GM18951 (cell line): ENCODE results near the gene SIX1.

Experiments
- POLR2A ChIP-seq: IDR thresholded peaks from 4 replicates; pipeline ENCODE4 v1.6.1; 2011; ENCODE audit warnings: mild to moderate bottlenecking; ENCODE audit not compliant: insufficient read length, insufficient read depth; ENCODE audit errors: extremely low read depth
- in situ Hi-C: fragments of 300-500 bp; cut with MboI; formaldehyde crosslinking; loops from one replicate; pipeline ENCODE4 v1.12.0; 2022; ENCODE audit warnings: low sequenced_read_pairs, mixed read lengths, inconsistent platforms; ENCODE audit not compliant: unreplicated experiment

SIX1 gene

DNA sequence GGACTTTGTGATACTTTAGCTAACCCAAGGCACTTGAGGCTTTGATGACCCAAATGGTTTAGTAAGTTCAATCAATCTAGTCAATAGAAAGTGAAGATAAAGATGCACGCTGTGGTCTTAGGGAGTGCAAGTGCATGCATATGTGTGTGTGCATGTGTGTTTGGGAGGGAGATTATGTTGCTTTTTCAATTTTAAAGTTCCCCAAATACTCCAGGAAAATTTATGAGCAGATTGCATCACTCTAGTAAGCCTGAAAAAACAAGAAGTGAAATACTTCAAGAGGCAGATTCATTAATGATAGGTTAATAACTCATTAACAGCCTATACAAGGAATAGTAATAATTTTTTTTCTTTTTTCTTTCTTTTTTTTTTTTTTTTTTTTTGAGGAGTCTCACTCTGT lies 12.4 kb upstream of the SIX1 start:
- no peak for TF ChIP-seq POLR2A
- in situ Hi-C loops, result no loop called here

DNA sequence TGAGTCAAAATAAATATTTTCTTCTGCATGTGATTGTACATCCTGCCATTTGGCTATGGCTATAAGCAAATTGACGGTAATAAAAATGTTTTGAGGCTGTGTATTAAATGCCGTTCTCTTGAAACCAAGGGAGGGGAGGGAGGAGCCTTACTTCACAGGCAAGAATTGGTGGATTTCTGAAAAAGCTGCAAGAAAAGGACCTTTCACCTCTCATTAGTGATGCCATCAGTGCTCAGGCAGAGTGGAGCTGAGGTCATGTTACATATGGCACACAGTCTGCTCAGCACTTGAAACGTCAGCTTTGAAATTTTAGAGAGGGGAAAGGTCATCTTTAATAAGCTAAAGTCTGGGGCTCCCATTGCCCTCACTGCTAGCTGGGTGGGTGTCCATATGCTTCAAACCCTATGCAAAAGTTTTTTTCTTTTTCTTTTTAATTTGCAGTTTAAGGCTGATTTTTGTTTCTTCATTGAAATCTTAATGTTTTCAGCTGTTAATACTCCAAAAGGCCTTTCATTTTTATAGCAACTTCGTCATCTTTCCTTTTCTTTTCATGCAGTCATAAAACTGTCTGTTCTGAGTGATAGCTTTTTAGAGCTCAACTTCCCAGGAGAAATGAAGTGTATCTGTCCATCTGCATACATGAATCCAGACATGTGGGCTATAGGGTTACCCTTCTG lies 9.8 kb upstream of the SIX1 start:
- no peak for TF ChIP-seq POLR2A
- in situ Hi-C loops, result no loop called here

DNA sequence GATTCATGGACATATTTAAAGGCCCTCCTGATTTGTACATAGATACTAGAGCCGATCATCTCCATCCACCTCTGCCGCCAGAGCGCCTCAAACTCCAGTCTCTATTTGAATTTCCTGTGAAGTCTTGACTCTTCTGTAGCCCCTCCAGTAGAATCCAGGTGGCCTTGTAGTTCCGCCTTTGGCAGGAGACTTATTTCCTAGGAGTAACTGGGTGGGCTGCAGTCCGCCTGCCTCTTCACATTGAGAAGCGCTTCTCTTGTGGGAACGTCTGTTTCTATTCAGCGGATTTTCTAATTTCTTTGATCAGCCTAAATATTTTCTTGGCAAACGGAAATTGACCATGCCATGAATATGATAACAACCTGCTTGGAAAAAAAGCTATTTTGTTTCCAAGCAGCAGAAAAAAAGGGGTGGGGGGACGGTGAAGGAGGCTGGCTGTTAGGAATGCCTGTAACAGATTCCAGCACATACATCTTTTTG lies 9.0 kb upstream of the SIX1 start:
- in situ Hi-C loops, result no loop called here
- TF ChIP-seq POLR2A, result no peak

DNA sequence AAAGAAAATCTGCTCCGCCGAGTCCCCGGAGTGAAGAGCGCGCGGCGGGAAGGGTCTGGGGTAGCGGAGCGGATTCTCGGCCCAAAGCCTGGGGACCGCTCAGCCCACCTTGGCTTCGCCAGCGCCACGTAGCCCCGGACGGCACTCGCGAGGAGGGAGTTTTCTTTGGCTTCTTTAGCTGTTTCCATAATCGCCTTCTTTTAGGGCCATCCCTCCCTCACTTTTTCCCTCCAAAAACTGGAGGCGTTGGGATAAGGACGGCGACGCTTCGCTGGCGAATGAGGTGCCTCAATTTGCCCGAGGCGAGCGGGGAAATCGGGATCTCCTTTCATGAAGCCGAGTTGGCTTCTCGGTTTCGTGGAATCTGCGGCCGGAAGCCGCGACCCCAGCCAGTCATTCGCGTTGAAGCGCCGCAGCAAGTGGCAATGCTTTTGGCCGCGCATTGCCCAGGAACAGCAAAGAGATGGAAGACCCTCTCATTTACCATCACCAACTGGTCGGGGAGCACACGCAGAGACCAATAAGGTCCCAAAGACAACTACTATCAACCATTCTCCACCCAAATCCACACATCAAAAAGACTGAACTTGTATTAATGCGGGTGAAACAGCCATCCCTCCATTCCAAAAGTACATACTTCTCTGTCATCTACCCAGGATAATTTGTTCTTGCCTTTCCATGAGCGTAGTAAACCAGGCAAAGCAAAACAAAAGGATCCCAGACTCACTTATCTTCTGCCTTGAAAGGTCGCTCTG lies 8.4 kb upstream of the SIX1 start:
- no peak for TF ChIP-seq POLR2A
- in situ Hi-C loops, result no loop called here

DNA sequence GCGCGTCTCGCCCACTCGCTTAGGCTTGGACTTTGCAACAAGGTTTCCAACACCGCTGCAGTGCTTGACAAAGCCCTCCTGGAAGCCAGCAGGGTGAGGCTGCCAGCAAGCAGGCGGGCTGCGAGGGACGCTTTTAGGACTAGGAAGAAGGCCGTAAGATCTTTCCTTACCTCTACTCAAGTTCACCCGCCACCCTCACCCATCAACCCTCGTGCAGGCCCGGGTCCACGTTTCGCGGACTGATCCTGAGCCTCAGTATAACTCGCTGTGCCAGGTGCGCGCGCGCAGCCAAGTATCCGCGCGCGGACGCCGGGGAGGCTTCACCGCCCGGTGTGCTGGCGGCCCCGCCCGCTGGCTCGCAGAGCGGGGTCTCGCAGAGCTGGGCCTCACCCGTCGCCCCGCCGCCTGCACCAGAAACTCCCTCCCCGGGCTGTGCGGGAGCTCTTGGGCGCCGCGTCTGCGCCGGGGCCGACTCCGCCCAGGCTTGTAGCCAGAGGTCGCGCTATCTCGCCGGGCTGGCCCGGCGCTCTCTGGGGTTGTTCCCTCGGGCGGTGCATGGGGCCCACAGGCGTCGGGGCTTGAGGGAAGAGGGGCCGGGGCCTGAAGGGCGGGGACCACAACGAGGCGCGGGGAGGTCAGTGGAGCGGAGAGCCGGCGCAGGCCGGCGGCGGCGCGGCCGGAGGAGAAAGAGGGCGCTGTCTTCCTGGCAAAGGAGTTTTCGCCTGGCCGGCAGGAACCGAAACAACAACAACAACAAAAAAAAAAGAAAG lies 7.6 kb upstream of the SIX1 start:
- TF ChIP-seq POLR2A, result no peak
- in situ Hi-C loops, result no loop called here

- TF ChIP-seq POLR2A, result no peak
- in situ Hi-C loops, result no loop called here
Observed at GRCh38 chr14:60655898-60656685, 6.8 kb upstream of the SIX1 start.

- no peak for TF ChIP-seq POLR2A
- in situ Hi-C loops, result no loop called here
Observed at GRCh38 chr14:60655119-60655897, 6.0 kb upstream of the SIX1 start.

DNA sequence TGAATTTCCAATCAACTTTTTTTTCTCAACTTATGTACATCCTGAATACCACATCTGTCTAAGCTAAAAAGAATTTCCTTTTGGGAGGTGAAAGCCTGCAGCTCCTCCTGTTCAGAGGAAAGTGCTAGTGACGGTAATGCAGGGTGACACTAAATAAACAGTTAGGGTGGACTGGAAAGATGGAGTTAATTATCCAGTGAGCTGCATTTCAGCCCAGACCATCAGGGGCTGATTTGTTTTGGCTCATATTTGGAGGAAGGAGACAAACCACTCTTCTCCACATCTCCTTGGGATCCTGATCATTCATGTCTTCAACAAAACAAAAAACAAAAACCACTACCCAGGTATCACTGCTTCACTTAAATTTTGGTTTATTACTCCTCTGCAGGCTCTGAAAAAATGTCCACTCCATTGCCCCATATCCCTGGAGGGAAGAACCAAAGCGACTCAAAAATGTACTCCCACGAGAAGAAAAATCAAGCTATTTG lies 5.1 kb upstream of the SIX1 start:
- no peak for TF ChIP-seq POLR2A
- in situ Hi-C loops, result no loop called here

DNA sequence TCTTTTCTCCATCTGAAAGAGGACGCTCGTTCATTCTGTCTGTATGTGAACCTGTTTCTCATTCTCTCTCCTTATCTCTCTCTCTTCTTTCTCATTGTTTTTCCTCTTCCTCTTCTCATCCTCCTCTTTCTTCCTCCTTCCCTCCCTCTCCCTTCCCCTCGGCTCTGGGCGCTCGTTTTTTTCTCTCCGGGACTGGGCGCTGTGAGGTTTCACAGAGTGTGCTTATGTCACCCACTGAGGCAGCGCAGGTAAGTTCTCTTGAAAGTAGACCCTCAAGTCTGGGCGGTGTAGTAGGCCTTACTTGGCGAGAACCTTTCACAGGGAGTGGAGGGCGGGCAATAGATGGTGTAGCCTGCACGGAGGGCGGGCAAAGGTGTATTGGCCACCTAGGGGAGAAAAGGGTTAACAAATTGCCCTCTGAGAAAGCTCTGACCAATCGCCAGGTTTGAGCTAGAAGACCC lies 4.5 kb upstream of the SIX1 start:
- TF ChIP-seq POLR2A, result no peak
- in situ Hi-C loops, result no loop called here

DNA sequence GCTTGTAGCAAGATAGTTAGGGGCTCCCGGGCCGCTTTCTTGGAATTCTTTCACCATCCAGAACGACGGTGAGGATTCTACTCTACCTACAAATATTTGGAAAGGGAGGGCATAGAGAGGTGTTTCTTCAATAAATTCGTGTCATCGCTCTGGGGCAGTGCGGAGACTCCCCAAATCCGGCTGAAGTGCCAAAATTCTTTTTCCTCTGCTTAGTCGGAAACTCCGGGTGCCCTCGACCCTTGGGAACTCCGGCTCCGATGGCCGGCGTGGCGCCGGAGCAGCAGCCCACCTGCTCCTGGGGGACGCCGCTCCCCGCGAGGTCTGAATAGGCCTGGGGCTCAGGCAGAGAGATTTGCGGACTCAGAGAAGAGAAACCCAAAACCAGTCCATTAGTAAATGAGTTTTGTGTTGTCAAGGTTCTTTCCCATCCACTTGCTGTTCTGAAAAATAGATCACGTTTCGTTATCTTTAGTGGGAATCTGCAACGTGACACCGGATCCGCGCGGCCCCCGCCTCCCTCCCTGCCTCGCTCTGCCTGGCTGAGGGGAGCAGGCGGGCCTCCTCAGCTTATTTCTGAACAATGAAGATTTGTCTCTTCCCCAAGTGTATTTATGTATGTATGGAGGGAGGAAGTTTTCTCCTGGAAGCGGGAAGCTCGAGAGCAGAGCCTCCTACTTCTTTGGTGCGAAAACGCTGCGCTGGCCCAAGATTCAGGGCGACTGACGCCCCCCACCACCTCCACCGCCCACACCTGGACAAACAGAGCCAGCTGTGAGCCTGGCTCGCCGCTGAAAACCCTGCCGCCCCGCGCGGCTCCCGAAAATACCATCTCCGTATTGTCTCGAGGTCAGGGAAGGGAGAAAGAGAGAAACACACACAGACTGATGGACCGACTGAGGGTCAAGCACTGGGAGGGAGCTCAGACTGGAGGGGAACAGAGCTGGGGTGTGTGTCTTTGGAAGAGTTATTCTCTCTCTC lies 3.7 kb upstream of the SIX1 start:
- in situ Hi-C loops, result no loop called here
- no peak for TF ChIP-seq POLR2A
